Endodermal cell (in vitro differentiated cells): ENCODE data around the gene TIAM2. TPM values are rescaled to one million over a fixed set of nuclear protein-coding genes. Genes with fewer than 3 reads are reported as not detected.

Source experiments
- DNase-seq: peaks from one replicate; pipeline ENCODE4 v3.0.0-alpha.2; 2017
- H3K27ac ChIP-seq: 2 replicates; pipeline ENCODE4 v1.5.1; 2013; ENCODE audit warnings: mild to moderate bottlenecking, low read depth, low read length, moderate library complexity
- H3K27me3 ChIP-seq: 2 replicates; pipeline ENCODE4 v1.6.1; 2013; ENCODE audit warnings: mild to moderate bottlenecking, low read length, moderate library complexity; ENCODE audit not compliant: insufficient read depth, control insufficient read depth, poor library complexity, severe bottlenecking
- H3K36me3 ChIP-seq: 2 replicates; pipeline ENCODE4 v1.7.0; 2013; ENCODE audit warnings: mild to moderate bottlenecking, low read length, moderate library complexity; ENCODE audit not compliant: control insufficient read depth, insufficient read depth
- H3K4me1 ChIP-seq: one replicate; pipeline ENCODE4 v1.7.0; 2013; ENCODE audit warnings: low read length; ENCODE audit not compliant: control insufficient read depth, insufficient read depth
- H3K4me3 ChIP-seq: 2 replicates; pipeline ENCODE4 v1.5.1; 2013; ENCODE audit warnings: mild to moderate bottlenecking, low read length, moderate library complexity
- H3K9ac ChIP-seq: 2 replicates; pipeline ENCODE4 v1.6.1; 2013; ENCODE audit warnings: mild to moderate bottlenecking, low read length, moderate library complexity; ENCODE audit not compliant: poor library complexity, severe bottlenecking; ENCODE audit errors: extremely low read depth
- H3K9me3 ChIP-seq: 2 replicates; pipeline ENCODE4 v1.6.1; 2013; ENCODE audit warnings: mild to moderate bottlenecking, low read length, moderate library complexity; ENCODE audit not compliant: control insufficient read depth
- H3K27ac Mint-ChIP-seq: 2 replicates; pipeline ENCODE4 v1.8.0; 2020; ENCODE audit warnings: mixed read lengths
- H3K27me3 Mint-ChIP-seq: 2 replicates; pipeline ENCODE4 v1.8.0; 2021; ENCODE audit warnings: mild to moderate bottlenecking, mixed read lengths; ENCODE audit not compliant: insufficient read depth
- H3K36me3 Mint-ChIP-seq: 2 replicates; pipeline ENCODE4 v1.8.0; 2020; ENCODE audit warnings: low read depth, mixed read lengths
- H3K4me1 Mint-ChIP-seq: 2 replicates; pipeline ENCODE4 v1.8.0; 2020; ENCODE audit warnings: mixed read lengths
- H3K4me3 Mint-ChIP-seq: 2 replicates; pipeline ENCODE4 v1.8.0; 2020; ENCODE audit warnings: mild to moderate bottlenecking, moderate library complexity, mixed read lengths
- H3K9me3 Mint-ChIP-seq: 2 replicates; pipeline ENCODE4 v1.8.0; 2020; ENCODE audit warnings: mild to moderate bottlenecking, mixed read lengths
- WGBS, 2 experiments: methylation state at CpG; one replicate each; pipeline versions ENCODE4 v1.1.5 to v1.1.7; 2013; ENCODE audit warnings: missing lambda C conversion rate in 2 of 2, mixed read lengths in 1 of 2; ENCODE audit not compliant: insufficient coverage in 1 of 2, insufficient read length in 1 of 2; 5-methylcytosine and 5-hydroxymethylcytosine counted together
- total RNA-seq, 2 donors: library from RNA; stranded (reverse); fragmentation: NEBNext Ultra II Directional in 1 of 2; extraction: Animal tissue kit (Norgen Biotek cat#: 25700) in 1 of 2; gene quantifications; 2 replicates in 1 of 2; 3 replicates in 1 of 2; pipeline ENCODE4 v1.2.1, GENCODE V29; 2021
- TF ChIP-seq, protein P1 (sequence below): fragments of 200-600 bp; sonication (generic); conservative IDR thresholded peaks from 2 replicates; pipeline ENCODE4 v1.5.0; 2021; ENCODE audit warnings: antibody characterized with exemption, mild to moderate bottlenecking

The TIAM2 gene
- total RNA-seq, 2 donors from 2014 or later, result 15.7 to 17.5 TPM

DNA sequence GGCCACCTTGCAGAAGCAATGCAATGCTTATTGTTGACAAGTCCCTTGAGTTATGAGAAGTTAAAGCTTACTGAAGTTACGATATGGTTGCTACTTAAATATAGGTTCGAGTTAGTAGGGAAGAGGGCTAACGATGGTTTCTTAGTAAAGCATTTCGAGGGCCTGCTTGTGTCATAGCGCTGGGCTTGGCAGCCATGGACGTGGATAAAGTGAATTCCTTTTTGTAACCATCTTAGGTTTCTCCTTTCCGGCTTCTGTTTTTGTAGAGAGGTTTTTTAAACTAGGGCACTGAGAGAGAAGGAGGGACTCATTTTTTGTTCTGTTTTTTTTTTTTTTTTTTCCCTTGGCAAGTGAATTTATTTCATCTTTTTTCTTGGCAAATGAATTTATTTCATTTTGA lies 27.6 kb downstream of the TIAM2 start:
- no peaks in the 10 kb centered on the region for H3K36me3 ChIP-seq
- peak overlapping the region; percentile 35 for H3K27ac Mint-ChIP-seq
- H3K9me3 Mint-ChIP-seq, result no peaks in the 10 kb centered on the region
- no peak overlapping the region for H3K27ac ChIP-seq
- no peaks in the 10 kb centered on the region for H3K4me1 ChIP-seq
- H3K4me3 ChIP-seq, result no peak overlapping the region
- H3K4me3 Mint-ChIP-seq, result no peak overlapping the region
- H3K4me1 Mint-ChIP-seq, result peaks cover 5% of the 10 kb centered on the region
- no peak for DNase-seq
- no peaks in the 10 kb centered on the region for H3K27me3 Mint-ChIP-seq
- no peaks in the 10 kb centered on the region for H3K9me3 ChIP-seq
- no peak overlapping the region for H3K9ac ChIP-seq
- H3K36me3 Mint-ChIP-seq, result peaks cover 3% of the 10 kb centered on the region
- H3K27me3 ChIP-seq, result no peaks in the 10 kb centered on the region
- TF ChIP-seq, protein P1, sequence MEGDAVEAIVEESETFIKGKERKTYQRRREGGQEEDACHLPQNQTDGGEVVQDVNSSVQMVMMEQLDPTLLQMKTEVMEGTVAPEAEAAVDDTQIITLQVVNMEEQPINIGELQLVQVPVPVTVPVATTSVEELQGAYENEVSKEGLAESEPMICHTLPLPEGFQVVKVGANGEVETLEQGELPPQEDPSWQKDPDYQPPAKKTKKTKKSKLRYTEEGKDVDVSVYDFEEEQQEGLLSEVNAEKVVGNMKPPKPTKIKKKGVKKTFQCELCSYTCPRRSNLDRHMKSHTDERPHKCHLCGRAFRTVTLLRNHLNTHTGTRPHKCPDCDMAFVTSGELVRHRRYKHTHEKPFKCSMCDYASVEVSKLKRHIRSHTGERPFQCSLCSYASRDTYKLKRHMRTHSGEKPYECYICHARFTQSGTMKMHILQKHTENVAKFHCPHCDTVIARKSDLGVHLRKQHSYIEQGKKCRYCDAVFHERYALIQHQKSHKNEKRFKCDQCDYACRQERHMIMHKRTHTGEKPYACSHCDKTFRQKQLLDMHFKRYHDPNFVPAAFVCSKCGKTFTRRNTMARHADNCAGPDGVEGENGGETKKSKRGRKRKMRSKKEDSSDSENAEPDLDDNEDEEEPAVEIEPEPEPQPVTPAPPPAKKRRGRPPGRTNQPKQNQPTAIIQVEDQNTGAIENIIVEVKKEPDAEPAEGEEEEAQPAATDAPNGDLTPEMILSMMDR, result no peak
- WGBS, 2 experiments, result 92 to 95% methylated on average over 7 of the region's 7 CpGs

DNA sequence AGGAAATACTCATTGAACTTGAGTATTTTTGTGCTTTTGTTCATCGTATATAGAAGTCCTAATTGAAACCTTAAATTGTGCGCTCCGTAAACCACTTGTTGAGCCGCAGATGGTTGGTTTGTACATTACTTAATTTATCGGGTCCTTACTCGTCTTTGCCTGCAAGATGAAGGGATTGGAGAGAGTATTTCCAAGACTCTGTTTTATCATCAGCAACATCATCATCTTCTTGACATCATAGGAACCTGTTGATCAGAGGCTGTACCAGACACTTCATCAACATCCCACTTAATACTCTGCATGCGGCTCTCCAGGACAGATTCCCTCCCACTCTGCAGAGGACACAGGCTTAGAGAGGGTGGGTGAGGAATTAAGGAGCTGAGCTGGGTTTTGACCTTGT lies 28.6 kb downstream of the TIAM2 start:
- Mint-ChIP-seq H3K36me3 (peaks cover 3% of the 10 kb centered on the region), H3K4me1 (peaks cover 5% of the 10 kb centered on the region), H3K4me3 (no peak overlapping the region), H3K27ac (no peak overlapping the region), H3K27me3 (no peaks in the 10 kb centered on the region), H3K9me3 (no peaks in the 10 kb centered on the region)
- Histone ChIP-seq H3K27ac (no peak overlapping the region), H3K27me3 (no peaks in the 10 kb centered on the region), H3K4me3 (no peak overlapping the region), H3K9me3 (no peaks in the 10 kb centered on the region), H3K9ac (no peak overlapping the region), H3K4me1 (no peaks in the 10 kb centered on the region), H3K36me3 (no peaks in the 10 kb centered on the region)
- TF ChIP-seq, protein P1, result no peak
- 87 to 91% methylated on average over 6 to 7 of the region's 7 CpGs for WGBS, 2 experiments
- peak; percentile 22 for DNase-seq

DNA sequence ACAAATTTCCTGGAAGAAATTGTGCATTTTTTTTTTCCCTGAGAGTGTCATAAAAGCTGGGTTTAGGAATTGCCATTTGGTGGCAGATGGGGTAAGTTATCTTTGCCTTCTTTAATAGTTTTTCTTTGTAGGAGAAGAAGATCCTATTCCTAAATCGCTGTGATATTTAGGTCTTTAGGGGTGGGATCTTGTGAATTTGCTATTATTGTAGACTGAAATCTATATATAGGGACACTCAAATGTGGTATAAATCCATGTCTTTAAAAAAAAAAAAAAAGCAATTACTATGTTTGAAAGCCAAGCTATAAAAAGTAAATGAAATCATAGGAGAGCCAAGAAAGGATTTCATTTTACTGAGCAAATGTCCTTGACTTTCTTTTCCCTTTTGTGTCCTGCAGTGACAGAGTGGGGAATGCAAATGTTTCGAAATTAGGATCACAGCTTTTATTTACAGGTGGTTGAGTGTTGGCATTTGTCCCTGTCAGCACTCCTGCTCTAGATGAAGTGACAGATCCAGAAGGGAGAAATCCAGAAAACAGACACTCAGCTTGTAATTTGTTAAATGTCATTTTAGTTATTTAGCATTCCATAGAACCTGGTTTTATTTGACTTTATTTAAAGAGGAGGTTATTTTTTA lies 29.4 kb downstream of the TIAM2 start:
- Histone ChIP-seq H3K36me3 (no peaks in the 10 kb centered on the region), H3K27me3 (no peaks in the 10 kb centered on the region), H3K9me3 (no peaks in the 10 kb centered on the region), H3K9ac (no peak overlapping the region), H3K4me3 (no peak overlapping the region), H3K4me1 (no peaks in the 10 kb centered on the region), H3K27ac (no peak overlapping the region)
- Mint-ChIP-seq H3K27me3 (no peaks in the 10 kb centered on the region), H3K4me1 (peaks cover 5% of the 10 kb centered on the region), H3K36me3 (peaks cover 3% of the 10 kb centered on the region), H3K4me3 (no peak overlapping the region), H3K27ac (no peak overlapping the region), H3K9me3 (no peaks in the 10 kb centered on the region)
- TF ChIP-seq, protein P1, result no peak
- peak; percentile 12 for DNase-seq
- WGBS, 2 experiments, result 89 to 100% methylated on average over 1 to 2 of the region's 2 CpGs
